GM12872 (cell line): ENCODE measurements around the gene UROS.

ENCODE experiments used
- TF ChIP-seq, protein P1 (sequence below): IDR thresholded peaks from 3 replicates; pipeline ENCODE4 v1.5.1; 2011; ENCODE audit warnings: low read depth, mild to moderate bottlenecking, low read length, moderate library complexity; ENCODE audit not compliant: insufficient read depth

UROS gene

DNA sequence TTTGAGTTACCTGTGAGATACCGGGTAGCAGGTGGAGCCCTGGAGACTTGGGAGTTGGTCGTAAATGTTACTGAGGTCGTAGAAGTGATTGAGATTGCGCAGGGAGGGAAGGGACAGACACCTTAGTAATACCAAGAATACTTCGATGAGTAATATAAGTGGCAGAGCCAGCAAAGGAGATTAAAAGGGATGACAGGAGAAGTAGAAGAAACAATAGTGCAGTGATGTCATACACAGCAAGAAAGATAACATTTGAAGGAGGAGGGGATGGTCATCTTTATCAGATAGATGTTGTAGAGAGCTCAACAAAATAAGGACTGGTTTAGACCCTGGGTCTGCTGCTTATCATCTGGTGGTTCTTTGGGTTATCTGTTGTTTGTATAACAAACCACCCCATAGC lies 5.3 kb upstream of the UROS start:
- TF ChIP-seq, protein P1, sequence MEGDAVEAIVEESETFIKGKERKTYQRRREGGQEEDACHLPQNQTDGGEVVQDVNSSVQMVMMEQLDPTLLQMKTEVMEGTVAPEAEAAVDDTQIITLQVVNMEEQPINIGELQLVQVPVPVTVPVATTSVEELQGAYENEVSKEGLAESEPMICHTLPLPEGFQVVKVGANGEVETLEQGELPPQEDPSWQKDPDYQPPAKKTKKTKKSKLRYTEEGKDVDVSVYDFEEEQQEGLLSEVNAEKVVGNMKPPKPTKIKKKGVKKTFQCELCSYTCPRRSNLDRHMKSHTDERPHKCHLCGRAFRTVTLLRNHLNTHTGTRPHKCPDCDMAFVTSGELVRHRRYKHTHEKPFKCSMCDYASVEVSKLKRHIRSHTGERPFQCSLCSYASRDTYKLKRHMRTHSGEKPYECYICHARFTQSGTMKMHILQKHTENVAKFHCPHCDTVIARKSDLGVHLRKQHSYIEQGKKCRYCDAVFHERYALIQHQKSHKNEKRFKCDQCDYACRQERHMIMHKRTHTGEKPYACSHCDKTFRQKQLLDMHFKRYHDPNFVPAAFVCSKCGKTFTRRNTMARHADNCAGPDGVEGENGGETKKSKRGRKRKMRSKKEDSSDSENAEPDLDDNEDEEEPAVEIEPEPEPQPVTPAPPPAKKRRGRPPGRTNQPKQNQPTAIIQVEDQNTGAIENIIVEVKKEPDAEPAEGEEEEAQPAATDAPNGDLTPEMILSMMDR: no peak

DNA sequence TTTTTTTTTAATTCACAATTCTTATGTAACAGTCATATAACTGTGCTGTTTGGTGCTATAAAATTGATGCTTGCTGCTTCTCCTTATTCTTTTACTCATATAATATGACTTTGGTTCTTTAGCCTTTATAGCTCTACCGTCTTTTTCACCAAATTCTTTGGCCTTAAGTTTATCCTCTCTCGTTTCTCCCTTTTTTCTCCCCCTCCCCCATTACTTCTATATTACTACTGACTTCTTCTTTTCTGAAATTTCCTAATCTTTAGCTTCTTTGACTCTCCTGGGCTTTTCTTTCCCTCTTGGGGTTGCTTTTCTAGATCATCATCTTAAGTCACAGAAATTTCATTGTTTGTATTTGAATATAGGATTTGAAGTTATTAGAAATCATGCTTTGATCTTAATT lies 4.1 kb upstream of the UROS start:
- TF ChIP-seq, protein P1: no peak

DNA sequence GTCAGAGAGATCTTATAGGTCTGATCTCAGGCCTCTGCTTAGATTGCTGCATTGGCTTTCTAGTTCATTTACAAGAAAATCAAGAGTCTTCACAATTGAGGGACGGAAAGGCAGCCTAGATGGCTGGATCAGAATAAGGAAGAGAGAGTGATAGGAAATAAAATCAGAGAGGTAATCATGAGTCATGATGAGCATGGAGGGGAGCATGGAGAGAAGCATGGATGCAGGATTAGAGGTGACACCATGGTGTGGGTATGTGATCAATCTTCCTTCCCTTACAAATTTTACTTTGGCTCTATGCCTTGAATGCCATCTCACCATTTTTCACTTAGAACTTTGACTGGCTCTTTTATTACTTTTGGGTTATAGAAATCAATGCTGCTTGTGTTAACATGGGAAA lies 1.7 kb upstream of the UROS start:
- TF ChIP-seq, protein P1: no peak

DNA sequence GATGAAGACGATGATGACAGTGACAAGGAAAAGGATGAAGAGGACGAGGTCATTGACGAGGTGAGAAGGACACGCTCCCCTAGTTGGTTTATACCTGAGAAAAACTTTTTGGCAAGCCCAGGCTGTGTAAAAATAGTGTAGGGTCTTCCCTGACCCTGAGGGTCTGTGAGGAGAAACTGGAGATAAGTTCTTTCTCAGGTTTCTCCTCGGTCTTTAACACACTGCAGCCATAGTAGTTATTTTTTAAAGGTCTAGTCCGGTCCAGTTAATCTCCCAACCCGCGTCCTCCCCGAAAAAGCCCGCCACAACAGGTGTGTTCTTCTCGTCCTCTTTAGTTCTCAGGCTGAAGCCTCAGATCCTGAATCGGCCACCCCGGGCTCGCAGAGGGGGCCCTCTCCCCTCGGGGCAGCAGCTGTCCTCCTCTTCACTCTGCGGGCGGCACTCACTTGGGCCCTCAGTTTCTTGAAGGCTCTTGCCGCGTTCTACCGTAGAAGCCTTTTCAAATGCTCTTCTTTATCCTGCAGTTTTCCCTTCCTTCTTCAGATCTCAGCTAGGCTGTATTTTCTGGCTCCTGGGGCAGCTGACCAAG lies 699 bp upstream of the UROS start:
- TF ChIP-seq, protein P1: no peak

DNA sequence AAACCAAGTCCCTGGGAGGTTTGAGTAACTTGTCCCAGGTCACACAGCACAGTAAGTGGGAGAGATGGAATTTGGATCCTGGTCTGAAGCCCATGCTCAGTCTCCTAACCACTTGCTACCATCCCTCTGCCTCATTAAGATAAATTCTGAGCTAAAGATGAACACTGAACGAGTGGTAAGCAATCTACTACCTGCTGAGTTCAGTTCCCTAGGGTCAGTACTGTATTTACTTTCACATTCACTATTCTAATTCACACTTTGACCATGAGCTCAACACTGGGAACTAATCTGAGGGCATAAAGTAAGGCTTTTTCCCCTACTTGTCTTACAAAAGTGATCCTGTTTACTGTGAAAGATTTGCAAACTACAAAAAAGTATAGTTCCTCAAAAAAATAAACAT lies 2.4 kb downstream of the UROS start:
- TF ChIP-seq, protein P1: no peak

DNA sequence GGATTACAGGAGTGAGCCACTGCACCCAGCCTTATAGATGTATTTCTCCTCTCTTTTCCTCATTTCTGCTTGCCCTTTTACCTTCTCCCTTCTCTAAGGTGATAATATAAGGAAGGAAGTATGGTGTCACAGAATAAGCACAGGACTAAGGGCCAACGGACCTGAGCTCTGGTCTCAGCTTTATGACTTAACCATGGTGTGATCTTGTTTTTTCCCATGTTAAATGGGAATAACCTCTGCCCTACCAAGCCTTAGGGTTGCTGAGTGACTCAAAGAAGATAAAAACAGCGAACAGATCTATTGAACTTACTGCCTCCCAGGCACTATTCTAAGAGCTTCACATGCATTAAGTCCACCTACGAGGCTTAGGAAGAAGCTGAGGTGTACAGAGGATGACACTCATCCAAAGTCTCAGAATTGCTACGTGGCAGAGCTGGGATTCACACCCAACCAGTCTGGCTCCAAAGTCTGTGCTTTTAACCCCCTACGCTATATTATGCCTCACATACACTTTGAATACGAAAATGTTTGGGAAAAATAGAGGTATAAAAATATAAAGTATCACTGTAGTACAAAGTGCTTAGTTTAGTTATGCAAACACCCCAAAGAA lies 5.6 kb downstream of the UROS start:
- TF ChIP-seq, protein P1: no peak

DNA sequence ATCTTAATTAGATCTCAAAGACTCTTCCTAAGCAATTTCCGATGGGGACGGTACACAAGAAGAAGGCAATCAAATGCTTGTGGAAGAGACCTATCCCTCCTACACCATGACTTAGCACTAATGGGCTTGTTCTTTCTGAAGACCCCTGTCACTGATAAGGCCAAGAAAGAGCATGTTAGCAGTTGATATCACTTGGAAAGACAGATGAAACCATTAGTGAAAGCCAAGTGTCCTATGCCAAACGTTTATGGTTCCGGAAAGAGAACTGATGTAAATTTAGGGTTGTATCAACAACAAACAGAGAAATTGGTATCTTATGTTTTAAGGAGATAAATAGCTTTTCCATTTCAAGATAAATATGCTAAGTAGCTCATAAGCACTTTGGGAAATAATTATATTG lies 6.5 kb downstream of the UROS start:
- TF ChIP-seq, protein P1: no peak

DNA sequence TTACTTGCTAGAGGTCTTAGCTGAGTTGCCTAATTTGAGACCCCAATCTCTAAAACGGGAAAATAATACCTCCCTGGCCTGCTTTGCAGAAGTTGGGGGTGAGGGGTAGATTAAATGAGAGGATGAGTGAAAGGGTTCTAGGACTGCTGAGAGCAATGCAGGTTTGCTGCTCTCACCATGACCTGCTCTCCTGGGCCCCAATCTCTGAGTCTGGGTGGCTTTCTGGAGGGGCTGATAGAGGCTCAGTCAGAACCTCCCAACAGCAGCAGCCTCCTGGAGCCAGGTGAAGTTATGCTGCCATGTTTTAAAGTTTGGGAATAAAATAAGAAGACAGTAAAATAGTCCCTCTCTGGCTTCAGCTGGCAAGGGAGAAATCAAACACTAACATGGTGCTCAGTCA lies 7.3 kb downstream of the UROS start:
- TF ChIP-seq, protein P1: no peak
